NCI-H748 (cell line): ENCODE measurements around the gene S100B.

Experiments
- DNase-seq: peaks from one replicate; lab custom pipeline; 2025; ENCODE audit not compliant: unreplicated experiment; lab: John Stamatoyannopoulos, UW

S100B gene

GRCh38 chr21:46628868-46629267 lies 24.0 kb upstream of the S100B start:
- DNase-seq, result peak; percentile 0

GRCh38 chr21:46627726-46628125 lies 22.8 kb upstream of the S100B start:
- DNase-seq, result no peak

GRCh38 chr21:46626975-46627501 lies 22.2 kb upstream of the S100B start:
- no peak for DNase-seq

- no peak for DNase-seq
These were observed 21.7 kb upstream of the S100B start for GRCh38 chr21:46626536-46626935.

GRCh38 chr21:46625759-46626158 lies 20.9 kb upstream of the S100B start:
- no peak for DNase-seq

GRCh38 chr21:46624050-46624449 lies 19.2 kb upstream of the S100B start:
- no peak for DNase-seq

GRCh38 chr21:46622226-46622625 lies 17.3 kb upstream of the S100B start:
- no peak for DNase-seq

GRCh38 chr21:46621457-46622182 lies 16.7 kb upstream of the S100B start:
- no peak for DNase-seq

- DNase-seq, result no peak
These were observed 16.0 kb upstream of the S100B start for GRCh38 chr21:46620846-46621245.

- no peak for DNase-seq
These were observed 15.0 kb upstream of the S100B start for GRCh38 chr21:46619846-46620245.

GRCh38 chr21:46618738-46619379 lies 14.0 kb upstream of the S100B start:
- no peak for DNase-seq

GRCh38 chr21:46617267-46618051 lies 12.6 kb upstream of the S100B start:
- no peak for DNase-seq

- no peak for DNase-seq
These were observed 11.8 kb upstream of the S100B start for GRCh38 chr21:46616656-46617055.

- DNase-seq, result no peak
These were observed 11.2 kb upstream of the S100B start for GRCh38 chr21:46616050-46616449.

GRCh38 chr21:46613391-46613790 lies 8.5 kb upstream of the S100B start:
- DNase-seq, result no peak

- DNase-seq, result no peak
These were observed 5.3 kb upstream of the S100B start for GRCh38 chr21:46610018-46610701.

GRCh38 chr21:46608672-46609111 lies 3.8 kb upstream of the S100B start:
- no peak for DNase-seq

GRCh38 chr21:46607636-46608035 lies 2.8 kb upstream of the S100B start:
- no peak for DNase-seq

GRCh38 chr21:46606427-46606813 lies 1.5 kb upstream of the S100B start:
- no peak for DNase-seq

GRCh38 chr21:46605767-46606426 lies 1.0 kb upstream of the S100B start:
- DNase-seq, result no peak
